Trophoblast cell (in vitro differentiated cells and primary cell): Measurements from ENCODE around the gene ADAMTS12.
"Not testable (repeated sequence)": the region's sequence is repeated elsewhere in the genome, so short reads cannot be mapped to it uniquely, and the experiment has no call there.

Source experiments
- DNase-seq, 2 donors: peaks; one replicate each; pipeline ENCODE4 v3.0.0-alpha.2; 2016
- H2AFZ ChIP-seq: 2 replicates; pipeline ENCODE4 v1.6.1; 2013; ENCODE audit warnings: low read length, moderate library complexity, mild to moderate bottlenecking; ENCODE audit not compliant: insufficient read depth, poor library complexity
- H2AK5ac ChIP-seq: 2 replicates; pipeline ENCODE4 v1.6.1; 2013; ENCODE audit warnings: mild to moderate bottlenecking, low read length
- H2BK120ac ChIP-seq: 2 replicates; pipeline ENCODE4 v1.6.1; 2013; ENCODE audit warnings: low read length, mild to moderate bottlenecking, moderate library complexity; ENCODE audit not compliant: insufficient read depth, poor library complexity
- H2BK12ac ChIP-seq: 2 replicates; pipeline ENCODE4 v1.6.1; 2013; ENCODE audit warnings: mild to moderate bottlenecking, low read length, moderate library complexity
- H2BK5ac ChIP-seq: 2 replicates; pipeline ENCODE4 v1.6.1; 2013; ENCODE audit warnings: low read length, low read depth, moderate library complexity, mild to moderate bottlenecking; ENCODE audit not compliant: poor library complexity
- H3K14ac ChIP-seq: 2 replicates; pipeline ENCODE4 v1.6.1; 2013; ENCODE audit warnings: mild to moderate bottlenecking, low read length
- H3K18ac ChIP-seq: 2 replicates; pipeline ENCODE4 v1.6.1; 2013; ENCODE audit warnings: mild to moderate bottlenecking, low read length
- H3K23ac ChIP-seq: 2 replicates; pipeline ENCODE4 v1.6.1; 2013; ENCODE audit warnings: low read length
- H3K27ac ChIP-seq: 2 replicates; pipeline ENCODE4 v1.5.1; 2013; ENCODE audit warnings: low read depth, mild to moderate bottlenecking, inconsistent platforms, low read length, moderate library complexity
- H3K27me3 ChIP-seq: 2 replicates; pipeline ENCODE4 v1.6.1; 2013; ENCODE audit warnings: inconsistent platforms, mild to moderate bottlenecking, low read length, moderate library complexity; ENCODE audit not compliant: insufficient read depth
- H3K36me3 ChIP-seq, 2 experiments: 1 replicate in 1 of 2; 2 replicates in 1 of 2; pipeline ENCODE4 v1.6.1; 2013; ENCODE audit warnings: low read length in 2 of 2, mild to moderate bottlenecking in 2 of 2, moderate library complexity in 1 of 2; ENCODE audit not compliant: insufficient read depth in 2 of 2, control insufficient read depth in 1 of 2
- H3K4ac ChIP-seq: 2 replicates; pipeline ENCODE4 v1.6.1; 2013; ENCODE audit warnings: low read depth, mild to moderate bottlenecking, low read length, moderate library complexity
- H3K4me1 ChIP-seq, 2 experiments: 1 replicate in 1 of 2; 2 replicates in 1 of 2; pipeline ENCODE4 v1.6.1; 2013; ENCODE audit warnings: low read length in 2 of 2, mild to moderate bottlenecking in 2 of 2, moderate library complexity in 1 of 2; ENCODE audit not compliant: insufficient read depth in 2 of 2, control insufficient read depth in 1 of 2
- H3K4me2 ChIP-seq: 2 replicates; pipeline ENCODE4 v1.6.1; 2013; ENCODE audit warnings: inconsistent platforms, mild to moderate bottlenecking, low read length, moderate library complexity
- H3K4me3 ChIP-seq: 2 replicates; pipeline ENCODE4 v1.5.1; 2013; ENCODE audit warnings: mild to moderate bottlenecking, low read depth, low read length, inconsistent platforms
- H3K79me1 ChIP-seq: one replicate; pipeline ENCODE4 v1.6.1; 2013; ENCODE audit warnings: low read length
- H3K79me2 ChIP-seq: 2 replicates; pipeline ENCODE4 v1.6.1; 2013; ENCODE audit warnings: low read length, mild to moderate bottlenecking; ENCODE audit not compliant: control insufficient read depth, insufficient read depth, poor library complexity
- H3K9ac ChIP-seq: 2 replicates; pipeline ENCODE4 v1.6.1; 2013; ENCODE audit warnings: mild to moderate bottlenecking, low read length
- H3K9me3 ChIP-seq: 2 replicates; pipeline ENCODE4 v1.6.1; 2013; ENCODE audit warnings: low read depth, mild to moderate bottlenecking, control low read depth, inconsistent platforms, low read length; ENCODE audit not compliant: insufficient read depth
- H4K12ac ChIP-seq: 2 replicates; pipeline ENCODE4 v1.6.1; 2013; ENCODE audit warnings: low read depth, mild to moderate bottlenecking, low read length, moderate library complexity
- H4K8ac ChIP-seq: 2 replicates; pipeline ENCODE4 v1.6.1; 2013; ENCODE audit warnings: low read depth, mild to moderate bottlenecking, low read length, moderate library complexity
- H4K91ac ChIP-seq: one replicate; pipeline ENCODE4 v1.6.1; 2013; ENCODE audit warnings: low read depth, mild to moderate bottlenecking, low read length, moderate library complexity
- WGBS: extraction: QIAGEN DNeasy Blood & Tissue Kit; methylation state at CpG from one replicate; pipeline ENCODE4 v1.1.7; 2013; ENCODE audit warnings: missing lambda C conversion rate; ENCODE audit not compliant: insufficient read length, insufficient coverage; ENCODE audit errors: extremely low coverage; 5-methylcytosine and 5-hydroxymethylcytosine counted together

The ADAMTS12 gene

GRCh38 chr5:33921002-33921401 is 29.2 kb upstream of the ADAMTS12 start:
- Histone ChIP-seq H2BK12ac (no peak overlapping the region), H2AFZ (no peak overlapping the region), H3K18ac (no peak overlapping the region), H3K27ac (no peak overlapping the region), H3K4me2 (no peak overlapping the region), H4K91ac (no peak overlapping the region), H2BK120ac (no peak overlapping the region), H4K12ac (no peak overlapping the region), H2BK5ac (no peak overlapping the region), H3K9me3 (no peaks in the 10 kb centered on the region), H3K4me3 (no peak overlapping the region), H2AK5ac (no peak overlapping the region), H3K23ac (no peak overlapping the region), H3K79me2 (no peaks in the 10 kb centered on the region), H3K9ac (no peak overlapping the region), H3K4ac (no peak overlapping the region), H3K79me1 (no peaks in the 10 kb centered on the region), H4K8ac (no peak overlapping the region), H3K14ac (no peak overlapping the region), H3K27me3 (peaks cover 2% of the 10 kb centered on the region), H3K4me1 (peaks cover 0 to 4% of the 10 kb centered on the region in 2 experiments), H3K36me3 (no peaks in the 10 kb centered on the region)
- no CpG with 5 or more reads among the region's 1 CpG for WGBS
- no peak for DNase-seq

DNA sequence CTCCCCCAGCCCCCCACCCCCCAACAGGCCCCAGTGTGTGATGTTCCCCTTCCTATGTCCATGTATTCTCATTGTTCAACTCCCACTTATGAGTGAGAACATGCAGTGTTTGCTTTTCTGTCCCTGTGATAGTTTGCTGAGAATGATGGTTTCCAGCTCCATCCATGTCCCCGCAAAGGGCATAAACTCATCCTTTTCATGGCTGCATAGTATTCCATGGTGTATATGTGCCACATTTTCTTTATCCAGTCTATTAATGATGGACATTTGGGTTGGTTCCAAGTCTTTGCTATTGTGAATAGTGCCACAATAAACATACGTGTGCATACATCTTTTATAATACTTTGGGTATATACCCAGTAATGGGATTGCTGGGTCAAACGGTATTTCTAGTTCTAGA is 23.1 kb upstream of the ADAMTS12 start:
- not testable (repeated sequence) for H3K9me3 ChIP-seq, H3K27ac ChIP-seq, H3K4me2 ChIP-seq, H3K23ac ChIP-seq, H2BK120ac ChIP-seq, H4K12ac ChIP-seq, H3K9ac ChIP-seq, H4K91ac ChIP-seq, H2AK5ac ChIP-seq, H4K8ac ChIP-seq, H2BK12ac ChIP-seq, DNase-seq, H3K18ac ChIP-seq, H2BK5ac ChIP-seq, H3K4ac ChIP-seq, H3K27me3 ChIP-seq, H2AFZ ChIP-seq, H3K4me1 ChIP-seq, H3K36me3 ChIP-seq, H3K4me3 ChIP-seq, H3K14ac ChIP-seq, H3K79me2 ChIP-seq, H3K79me1 ChIP-seq
- no CpG with 5 or more reads among the region's 3 CpGs for WGBS

DNA sequence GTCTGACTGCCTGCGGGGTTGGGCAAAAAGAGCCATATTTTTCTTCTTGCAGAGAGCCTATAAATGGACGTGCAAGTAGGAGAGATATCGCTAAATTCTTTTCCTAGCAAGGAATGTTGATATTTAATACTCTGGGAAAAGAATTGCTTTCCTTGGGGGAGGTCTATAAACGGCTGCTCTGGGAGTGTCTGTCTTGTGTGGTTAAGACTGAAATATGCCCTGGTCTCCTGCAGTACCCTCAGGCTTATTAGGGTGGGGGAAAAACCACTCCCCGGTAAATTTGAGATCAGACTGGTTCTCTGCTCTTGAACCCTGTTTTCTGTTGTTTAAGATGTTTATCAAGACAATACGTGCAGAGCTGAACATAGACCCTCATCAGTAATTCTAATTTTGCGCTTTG is 14.5 kb upstream of the ADAMTS12 start:
- H3K23ac ChIP-seq, H4K91ac ChIP-seq, H4K8ac ChIP-seq, H3K27me3 ChIP-seq, H4K12ac ChIP-seq, H2AK5ac ChIP-seq, H3K18ac ChIP-seq, H3K36me3 ChIP-seq, H2BK12ac ChIP-seq, H3K79me1 ChIP-seq, H3K14ac ChIP-seq, H3K27ac ChIP-seq, H2BK120ac ChIP-seq, H3K4me2 ChIP-seq, H3K4ac ChIP-seq, H3K4me3 ChIP-seq, H3K9me3 ChIP-seq, H3K9ac ChIP-seq, H3K79me2 ChIP-seq, H2AFZ ChIP-seq, DNase-seq, H3K4me1 ChIP-seq, H2BK5ac ChIP-seq: not testable (repeated sequence)
- WGBS, result no CpG with 5 or more reads among the region's 7 CpGs

DNA sequence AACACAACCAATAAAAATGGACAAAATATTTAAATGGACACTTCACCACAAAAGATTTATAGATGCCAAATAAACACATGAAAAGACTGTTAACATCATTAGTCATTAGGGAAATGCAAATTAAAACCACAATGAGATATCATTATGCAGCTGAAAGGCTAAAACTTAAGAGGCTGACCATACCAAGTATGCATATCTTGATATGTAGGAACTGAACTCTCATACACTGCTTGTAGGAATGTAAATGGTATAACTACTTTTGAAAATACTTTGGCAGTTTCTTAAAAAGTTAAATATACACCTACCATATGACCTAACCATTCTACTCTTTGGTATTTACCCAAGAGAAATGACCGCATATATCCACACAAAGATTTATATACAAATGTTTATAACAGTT is 13.6 kb upstream of the ADAMTS12 start:
- no peak overlapping the region for H3K27ac ChIP-seq
- no peaks in the 10 kb centered on the region for H3K79me1 ChIP-seq
- no peak overlapping the region for H3K14ac ChIP-seq
- no peak overlapping the region for H4K91ac ChIP-seq
- H3K23ac ChIP-seq, result no peak overlapping the region
- no peak overlapping the region for H3K18ac ChIP-seq
- no peak overlapping the region for H2BK12ac ChIP-seq
- no CpG with 5 or more reads among the region's 1 CpG for WGBS
- no peak for DNase-seq
- no peaks in the 10 kb centered on the region for H3K36me3 ChIP-seq
- H3K4me2 ChIP-seq, result no peak overlapping the region
- no peak overlapping the region for H2AFZ ChIP-seq
- H2BK5ac ChIP-seq, result no peak overlapping the region
- no peak overlapping the region for H2BK120ac ChIP-seq
- no peaks in the 10 kb centered on the region for H3K4me1 ChIP-seq
- no peak overlapping the region for H4K12ac ChIP-seq
- no peak overlapping the region for H2AK5ac ChIP-seq
- no peak overlapping the region for H4K8ac ChIP-seq
- no peak overlapping the region for H3K9ac ChIP-seq
- H3K27me3 ChIP-seq, result no peaks in the 10 kb centered on the region
- H3K4ac ChIP-seq, result no peak overlapping the region
- H3K9me3 ChIP-seq, result peaks cover 1% of the 10 kb centered on the region
- no peaks in the 10 kb centered on the region for H3K79me2 ChIP-seq
- H3K4me3 ChIP-seq, result no peak overlapping the region
